Testis (tissue), 2 donors: ENCODE data around the gene CRIP1.

Experiments
- POLR2A ChIP-seq: fragments of 450-650 bp; IDR thresholded peaks from one replicate; pipeline ENCODE4 v1.6.1; 2017; ENCODE audit warnings: antibody characterized with exemption, mild to moderate bottlenecking, moderate library complexity
- TF ChIP-seq, protein P1 (sequence below), 3 experiments: fragments of 450-650 bp in 2 of 3; fragments of 200-600 bp in 1 of 3; sonication (generic) in 1 of 3; IDR thresholded peaks; one replicate each; pipeline ENCODE4 v1.5.1; 2016 to 2019; ENCODE audit warnings: antibody characterized with exemption in 3 of 3, mild to moderate bottlenecking in 2 of 3, moderate library complexity in 1 of 3

DNA sequence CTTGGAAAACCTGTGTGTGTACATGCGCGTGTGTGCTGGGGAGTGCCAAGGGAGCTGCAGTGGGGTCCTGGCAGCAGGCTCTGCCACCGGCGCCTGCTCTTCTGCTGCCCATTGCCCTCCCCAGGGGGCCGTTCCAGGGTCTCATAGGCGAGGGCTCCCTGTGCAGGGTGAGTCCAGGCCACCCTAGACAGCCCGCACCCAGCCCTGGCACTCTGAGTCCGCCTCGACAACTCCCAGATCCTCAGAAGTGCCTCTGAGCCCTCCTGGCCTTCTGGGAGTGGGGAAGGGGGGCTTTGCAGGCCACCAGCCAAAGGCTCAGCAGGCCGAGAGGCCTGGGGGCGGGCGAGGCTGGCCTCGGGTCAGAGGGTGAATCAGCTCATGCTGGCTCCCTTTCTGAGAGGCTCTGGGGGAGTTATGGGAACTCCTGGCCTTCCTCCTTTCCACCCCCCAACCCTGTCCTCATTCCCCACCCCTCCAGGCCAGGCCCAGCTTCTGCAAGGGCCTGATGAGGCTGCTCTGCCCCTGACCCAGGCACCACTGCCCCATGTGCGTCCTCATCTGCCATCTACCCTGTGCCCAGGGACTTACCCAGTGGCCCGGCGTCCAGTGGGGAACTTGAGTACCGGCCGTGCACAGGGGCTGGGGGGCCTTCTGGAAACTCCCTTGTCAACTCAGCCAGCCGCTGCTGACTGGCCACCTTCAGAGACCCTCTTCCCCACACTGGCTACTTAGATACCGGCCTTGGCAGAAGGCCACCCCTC, 2.3 kb downstream of the CRIP1 start:
- TF ChIP-seq, protein P1, sequence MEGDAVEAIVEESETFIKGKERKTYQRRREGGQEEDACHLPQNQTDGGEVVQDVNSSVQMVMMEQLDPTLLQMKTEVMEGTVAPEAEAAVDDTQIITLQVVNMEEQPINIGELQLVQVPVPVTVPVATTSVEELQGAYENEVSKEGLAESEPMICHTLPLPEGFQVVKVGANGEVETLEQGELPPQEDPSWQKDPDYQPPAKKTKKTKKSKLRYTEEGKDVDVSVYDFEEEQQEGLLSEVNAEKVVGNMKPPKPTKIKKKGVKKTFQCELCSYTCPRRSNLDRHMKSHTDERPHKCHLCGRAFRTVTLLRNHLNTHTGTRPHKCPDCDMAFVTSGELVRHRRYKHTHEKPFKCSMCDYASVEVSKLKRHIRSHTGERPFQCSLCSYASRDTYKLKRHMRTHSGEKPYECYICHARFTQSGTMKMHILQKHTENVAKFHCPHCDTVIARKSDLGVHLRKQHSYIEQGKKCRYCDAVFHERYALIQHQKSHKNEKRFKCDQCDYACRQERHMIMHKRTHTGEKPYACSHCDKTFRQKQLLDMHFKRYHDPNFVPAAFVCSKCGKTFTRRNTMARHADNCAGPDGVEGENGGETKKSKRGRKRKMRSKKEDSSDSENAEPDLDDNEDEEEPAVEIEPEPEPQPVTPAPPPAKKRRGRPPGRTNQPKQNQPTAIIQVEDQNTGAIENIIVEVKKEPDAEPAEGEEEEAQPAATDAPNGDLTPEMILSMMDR (IDR thresholded peaks at IDR 0.05) = no peak
- TF ChIP-seq POLR2A = no peak
